H9 (cell line): ENCODE data around the gene POU2F3. TPM values are rescaled to one million over a fixed set of nuclear protein-coding genes. Genes with fewer than 3 reads are reported as not detected.

ENCODE experiments used
- DNase-seq: peaks from one replicate; pipeline ENCODE4 v3.0.0-alpha.2; 2017
- H2AFZ ChIP-seq: one replicate; pipeline ENCODE4 v1.6.1; 2013; ENCODE audit warnings: mild to moderate bottlenecking, low read length, control low read depth, moderate library complexity
- H2AK5ac ChIP-seq: 2 replicates; pipeline ENCODE4 v1.6.1; 2013; ENCODE audit warnings: low read length, control low read depth, mixed read lengths; ENCODE audit not compliant: insufficient read length
- H2BK120ac ChIP-seq: one replicate; pipeline ENCODE4 v1.6.1; 2013; ENCODE audit warnings: low read depth, mild to moderate bottlenecking, low read length, control low read depth, inconsistent platforms; ENCODE audit not compliant: poor library complexity, severe bottlenecking
- H2BK12ac ChIP-seq: 2 replicates; pipeline ENCODE4 v1.6.1; 2013; ENCODE audit warnings: low read length, control low read depth, mixed read lengths, low read depth; ENCODE audit not compliant: insufficient read length
- H2BK15ac ChIP-seq: 2 replicates; pipeline ENCODE4 v1.6.1; 2013; ENCODE audit warnings: low read depth, low read length, control low read depth
- H2BK20ac ChIP-seq: one replicate; pipeline ENCODE4 v1.6.1; 2013; ENCODE audit warnings: low read depth, mild to moderate bottlenecking, low read length, control low read depth, inconsistent platforms; ENCODE audit not compliant: poor library complexity, severe bottlenecking
- H2BK5ac ChIP-seq: 2 replicates; pipeline ENCODE4 v1.6.1; 2013; ENCODE audit warnings: low read length, control low read depth, mixed read lengths; ENCODE audit not compliant: insufficient read length
- H3K14ac ChIP-seq: 2 replicates; pipeline ENCODE4 v1.6.1; 2013; ENCODE audit warnings: low read length, control low read depth; ENCODE audit not compliant: insufficient read depth
- H3K18ac ChIP-seq: 2 replicates; pipeline ENCODE4 v1.6.1; 2013; ENCODE audit warnings: low read depth, mild to moderate bottlenecking, mixed read lengths, low read length, control low read depth; ENCODE audit not compliant: insufficient read length
- H3K23ac ChIP-seq: 2 replicates; pipeline ENCODE4 v1.6.1; 2013; ENCODE audit warnings: low read length, control low read depth, mixed read lengths, low read depth; ENCODE audit not compliant: insufficient read length
- H3K23me2 ChIP-seq: 2 replicates; pipeline ENCODE4 v1.6.1; 2013; ENCODE audit warnings: low read depth, mild to moderate bottlenecking, mixed read lengths, low read length, control low read depth; ENCODE audit not compliant: insufficient read length, poor library complexity, severe bottlenecking
- H3K27ac ChIP-seq: 2 replicates; pipeline ENCODE4 v1.5.1; 2013; ENCODE audit warnings: low read length, control low read depth, mixed read lengths, low read depth; ENCODE audit not compliant: insufficient read length
- H3K27me3 ChIP-seq: 2 replicates; pipeline ENCODE4 v1.6.1; 2013; ENCODE audit warnings: low read length, control low read depth, inconsistent platforms; ENCODE audit not compliant: insufficient read depth
- H3K4ac ChIP-seq: 2 replicates; pipeline ENCODE4 v1.6.1; 2013; ENCODE audit warnings: low read depth, mild to moderate bottlenecking, control low read depth, inconsistent platforms, low read length, moderate library complexity
- H3K4me1 ChIP-seq: 2 replicates; pipeline ENCODE4 v1.6.1; 2013; ENCODE audit warnings: low read length, control low read depth, inconsistent platforms; ENCODE audit not compliant: insufficient read depth
- H3K4me2 ChIP-seq: 2 replicates; pipeline ENCODE4 v1.6.1; 2013; ENCODE audit warnings: low read length, control low read depth, mixed read lengths; ENCODE audit not compliant: insufficient read length, insufficient read depth
- H3K56ac ChIP-seq: 2 replicates; pipeline ENCODE4 v1.6.1; 2013; ENCODE audit warnings: low read depth, mild to moderate bottlenecking, mixed read lengths, low read length, control low read depth; ENCODE audit not compliant: insufficient read length
- H3K79me1 ChIP-seq: 2 replicates; pipeline ENCODE4 v1.6.1; 2013; ENCODE audit warnings: low read depth, mild to moderate bottlenecking, moderate library complexity, low read length, control low read depth, inconsistent platforms; ENCODE audit not compliant: insufficient read depth, poor library complexity, severe bottlenecking
- H3K79me2 ChIP-seq: 2 replicates; pipeline ENCODE4 v1.6.1; 2013; ENCODE audit warnings: low read length, control low read depth, inconsistent platforms; ENCODE audit not compliant: insufficient read depth
- H3K9ac ChIP-seq: 2 replicates; pipeline ENCODE4 v1.6.1; 2013; ENCODE audit warnings: low read length, control low read depth, mixed read lengths; ENCODE audit not compliant: insufficient read length; ENCODE audit errors: extremely low read depth
- H3K9me3 ChIP-seq: one replicate; pipeline ENCODE4 v1.6.1; 2013; ENCODE audit warnings: low read depth, low read length, inconsistent platforms; ENCODE audit not compliant: control insufficient read depth
- H3T11ph ChIP-seq: one replicate; pipeline ENCODE4 v1.6.1; 2013; ENCODE audit warnings: mild to moderate bottlenecking, low read length, control low read depth, inconsistent platforms
- H4K20me1 ChIP-seq: one replicate; pipeline ENCODE4 v1.6.1; 2013; ENCODE audit not compliant: control insufficient read depth, insufficient read length, insufficient read depth
- H4K5ac ChIP-seq: 2 replicates; pipeline ENCODE4 v1.6.1; 2013; ENCODE audit warnings: low read depth, mild to moderate bottlenecking, mixed read lengths, low read length, control low read depth; ENCODE audit not compliant: insufficient read length
- H4K8ac ChIP-seq: replicated peaks from 2 replicates; pipeline ENCODE4 v1.6.1; 2013; ENCODE audit warnings: low read length, control low read depth, mixed read lengths, low read depth; ENCODE audit not compliant: insufficient read length
- H4K91ac ChIP-seq: 2 replicates; pipeline ENCODE4 v1.6.1; 2013; ENCODE audit warnings: low read depth, mild to moderate bottlenecking, moderate library complexity, mixed read lengths, low read length, control low read depth; ENCODE audit not compliant: insufficient read length
- H3K27ac Mint-ChIP-seq, 3 experiments: 2 replicates in 2 of 3; 3 replicates in 1 of 3; pipeline ENCODE4 v1.8.0; 2020 to 2021; ENCODE audit warnings: mixed read lengths in 3 of 3, mild to moderate bottlenecking in 1 of 3, moderate library complexity in 1 of 3
- H3K27me3 Mint-ChIP-seq: 2 replicates; pipeline ENCODE4 v1.8.0; 2021; ENCODE audit warnings: low read depth, mild to moderate bottlenecking, moderate library complexity, mixed read lengths
- H3K36me3 Mint-ChIP-seq, 3 experiments: 2 replicates in 2 of 3; 3 replicates in 1 of 3; pipeline ENCODE4 v1.8.0; 2020 to 2021; ENCODE audit warnings: low read depth in 3 of 3, mixed read lengths in 3 of 3; ENCODE audit not compliant: insufficient read depth in 1 of 3
- H3K4me1 Mint-ChIP-seq, 2 experiments: 2 replicates each; pipeline ENCODE4 v1.8.0; 2020; ENCODE audit warnings: mixed read lengths in 2 of 2
- H3K4me3 Mint-ChIP-seq, 2 experiments: 2 replicates in 1 of 2; 3 replicates in 1 of 2; pipeline ENCODE4 v1.8.0; 2020 to 2021; ENCODE audit warnings: mild to moderate bottlenecking in 2 of 2, mixed read lengths in 2 of 2, moderate library complexity in 1 of 2
- H3K9me3 Mint-ChIP-seq, 2 experiments: 2 replicates in 1 of 2; 3 replicates in 1 of 2; pipeline ENCODE4 v1.8.0; 2020; ENCODE audit warnings: mild to moderate bottlenecking in 2 of 2, mixed read lengths in 2 of 2, moderate library complexity in 1 of 2
- WGBS: extraction: QIAGEN DNeasy Blood & Tissue Kit; methylation state at CpG from one replicate; pipeline ENCODE4 v1.1.7; 2013; ENCODE audit warnings: missing lambda C conversion rate, low lambda C conversion rate, mixed read lengths; ENCODE audit not compliant: insufficient read length; ENCODE audit errors: extremely low coverage; 5-methylcytosine and 5-hydroxymethylcytosine counted together
- total RNA-seq: library from RNA; stranded (reverse); gene quantifications from 2 replicates; pipeline ENCODE4 v1.2.1, GENCODE V29; 2021
- TF ChIP-seq, protein P1 (sequence below): fragments of 200-600 bp; sonication (generic); conservative IDR thresholded peaks from 3 replicates; pipeline ENCODE4 v1.8.0; 2021; ENCODE audit warnings: antibody characterized with exemption, mild to moderate bottlenecking

Gene POU2F3
- total RNA-seq, 1 experiment from 2014 or later = 1.1 TPM

DNA sequence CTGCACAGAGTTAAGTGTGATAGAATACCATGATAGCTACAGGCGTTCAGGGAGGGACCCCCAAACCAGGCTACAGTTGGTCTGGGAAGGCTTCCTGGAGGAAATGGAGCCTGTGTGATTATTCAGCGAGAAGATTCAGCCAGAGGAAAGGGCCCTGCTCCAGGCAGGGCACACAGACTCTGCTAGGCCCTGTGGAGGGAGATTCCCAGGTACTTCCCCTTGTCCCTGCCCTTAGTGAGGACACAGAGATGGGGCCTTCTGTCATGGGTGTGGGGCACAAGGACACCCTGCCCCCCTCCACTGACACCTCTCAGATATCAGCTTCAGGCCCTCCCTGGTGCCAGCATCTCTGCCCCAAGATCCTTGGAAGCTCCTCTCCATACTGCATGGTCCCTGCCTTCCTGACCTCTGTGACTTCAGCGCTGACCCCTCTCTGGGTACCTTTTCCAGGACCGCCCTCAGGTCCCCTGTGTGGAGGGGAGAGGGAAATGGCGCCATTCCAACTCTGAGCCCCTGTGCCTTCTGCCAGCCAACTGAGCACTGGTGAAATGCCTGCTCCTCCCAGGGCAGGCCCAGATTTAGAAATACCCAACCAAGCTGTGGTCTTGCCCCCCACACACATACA, 12.6 kb upstream of the POU2F3 start:
- Histone ChIP-seq H3K23ac (no peak overlapping the region), H3K79me1 (no peaks in the 10 kb centered on the region), H3K27me3 (peaks cover 2% of the 10 kb centered on the region; the same call in 1 of the 2 replicates), H2BK120ac (no peak overlapping the region), H3K79me2 (no peaks in the 10 kb centered on the region), H4K91ac (no peak overlapping the region), H2BK15ac (no peak overlapping the region), H3K9me3 (no peaks in the 10 kb centered on the region), H3K23me2 (no peaks in the 10 kb centered on the region), H4K20me1 (no peaks in the 10 kb centered on the region), H2BK20ac (no peak overlapping the region), H2BK12ac (no peak overlapping the region), H4K5ac (no peak overlapping the region), H3T11ph (no peak overlapping the region), H3K9ac (no peak overlapping the region), H2BK5ac (no peak overlapping the region), H3K18ac (no peak overlapping the region), H4K8ac (no peak overlapping the region), H3K27ac (no peak overlapping the region), H3K56ac (no peak overlapping the region), H2AFZ (no peak overlapping the region), H3K14ac (no peak overlapping the region), H3K4me2 (no peak overlapping the region), H3K4me1 (no peaks in the 10 kb centered on the region; the same call in 1 of the 2 replicates), H3K4ac (no peak overlapping the region), H2AK5ac (no peak overlapping the region)
- Mint-ChIP-seq H3K9me3 (no peaks in the 10 kb centered on the region; a peak in 1 of 5 replicates), H3K4me1 (peaks cover 4 to 13% of the 10 kb centered on the region in 2 experiments), H3K27me3 (peaks cover 73% of the 10 kb centered on the region), H3K36me3 (no peaks in the 10 kb centered on the region; a peak in 1 of 7 replicates), H3K4me3 (no peak overlapping the region), H3K27ac (no peak overlapping the region)
- no CpG with 5 or more reads among the region's 5 CpGs for WGBS
- TF ChIP-seq, protein P1, sequence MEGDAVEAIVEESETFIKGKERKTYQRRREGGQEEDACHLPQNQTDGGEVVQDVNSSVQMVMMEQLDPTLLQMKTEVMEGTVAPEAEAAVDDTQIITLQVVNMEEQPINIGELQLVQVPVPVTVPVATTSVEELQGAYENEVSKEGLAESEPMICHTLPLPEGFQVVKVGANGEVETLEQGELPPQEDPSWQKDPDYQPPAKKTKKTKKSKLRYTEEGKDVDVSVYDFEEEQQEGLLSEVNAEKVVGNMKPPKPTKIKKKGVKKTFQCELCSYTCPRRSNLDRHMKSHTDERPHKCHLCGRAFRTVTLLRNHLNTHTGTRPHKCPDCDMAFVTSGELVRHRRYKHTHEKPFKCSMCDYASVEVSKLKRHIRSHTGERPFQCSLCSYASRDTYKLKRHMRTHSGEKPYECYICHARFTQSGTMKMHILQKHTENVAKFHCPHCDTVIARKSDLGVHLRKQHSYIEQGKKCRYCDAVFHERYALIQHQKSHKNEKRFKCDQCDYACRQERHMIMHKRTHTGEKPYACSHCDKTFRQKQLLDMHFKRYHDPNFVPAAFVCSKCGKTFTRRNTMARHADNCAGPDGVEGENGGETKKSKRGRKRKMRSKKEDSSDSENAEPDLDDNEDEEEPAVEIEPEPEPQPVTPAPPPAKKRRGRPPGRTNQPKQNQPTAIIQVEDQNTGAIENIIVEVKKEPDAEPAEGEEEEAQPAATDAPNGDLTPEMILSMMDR = no peak
- no peak for DNase-seq
